HG03439 (cell line): Measurements from ENCODE around the gene TAF3.

ENCODE experiments used
- ATAC-seq: cut with Tn5 transposase; IDR thresholded peaks from one replicate; pipeline ENCODE4 v1.9.1; 2021; ENCODE audit warnings: mild to moderate bottlenecking, moderate library complexity; ENCODE audit not compliant: unreplicated experiment

TAF3 gene

GRCh38 chr10:8043569-8044306 lies 225.4 kb downstream of the TAF3 start:
- no peak for ATAC-seq

GRCh38 chr10:8044331-8044907 lies 226.1 kb downstream of the TAF3 start:
- no peak for ATAC-seq

GRCh38 chr10:8044908-8045725 lies 226.8 kb downstream of the TAF3 start:
- no peak for ATAC-seq

GRCh38 chr10:8045726-8046494 lies 227.6 kb downstream of the TAF3 start:
- no peak for ATAC-seq

GRCh38 chr10:8047452-8048280 lies 229.4 kb downstream of the TAF3 start:
- no peak for ATAC-seq

- ATAC-seq = no peak
Observed at GRCh38 chr10:8048281-8049008, 230.1 kb downstream of the TAF3 start.

GRCh38 chr10:8049045-8049864 lies 230.9 kb downstream of the TAF3 start:
- no peak for ATAC-seq

GRCh38 chr10:8049865-8050555 lies 231.7 kb downstream of the TAF3 start:
- no peak for ATAC-seq

GRCh38 chr10:8050556-8051108 lies 232.3 kb downstream of the TAF3 start:
- ATAC-seq = no peak

- ATAC-seq = no peak
Observed at GRCh38 chr10:8051109-8051821, 233.0 kb downstream of the TAF3 start.

- no peak for ATAC-seq
Observed at GRCh38 chr10:8051851-8052257, 233.5 kb downstream of the TAF3 start.

GRCh38 chr10:8052341-8052955 lies 234.1 kb downstream of the TAF3 start:
- ATAC-seq = no peak

- ATAC-seq = no peak
Observed at GRCh38 chr10:8052956-8053445, 234.7 kb downstream of the TAF3 start.

GRCh38 chr10:8053446-8054243 lies 235.3 kb downstream of the TAF3 start:
- ATAC-seq = peak; percentile 73

- peak; percentile 8 for ATAC-seq
Observed at GRCh38 chr10:8054244-8054493, 235.9 kb downstream of the TAF3 start.
